GM18909 (cell line): ENCODE measurements around the gene BRIX1.
"Not testable (repeated sequence)": the region's sequence is repeated elsewhere in the genome, so short reads cannot be mapped to it uniquely, and the experiment has no call there.

Experiments used
- ATAC-seq: cut with Tn5 transposase; IDR thresholded peaks from one replicate; pipeline ENCODE4 v1.9.1; 2021; ENCODE audit warnings: mild to moderate bottlenecking; ENCODE audit not compliant: unreplicated experiment, poor library complexity

Gene BRIX1

GRCh38 chr5:34957857-34958690 lies 42.6 kb downstream of the BRIX1 start:
- ATAC-seq = peak; percentile 41

DNA sequence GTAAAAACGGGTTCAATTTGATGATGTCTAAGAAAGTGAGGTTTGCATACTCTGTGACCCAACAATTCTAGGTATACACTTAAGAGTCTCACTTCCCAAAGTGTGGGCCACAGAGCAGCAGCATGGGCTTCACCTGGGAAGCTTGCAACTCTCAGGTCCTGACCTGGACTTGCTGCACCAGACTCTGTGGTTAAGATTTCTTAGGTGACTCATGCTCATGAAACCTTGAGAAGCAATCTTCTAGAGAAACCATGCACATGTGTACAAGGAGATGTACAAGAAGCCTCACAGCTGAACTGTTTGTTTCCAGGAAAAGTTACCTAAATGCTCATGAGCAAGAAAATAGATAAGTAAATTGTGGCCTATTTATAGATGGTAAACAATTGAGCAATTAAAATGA lies 43.8 kb downstream of the BRIX1 start:
- ATAC-seq = peak; percentile 97

GRCh38 chr5:34967540-34967939 lies 52.0 kb downstream of the BRIX1 start:
- no peak for ATAC-seq

DNA sequence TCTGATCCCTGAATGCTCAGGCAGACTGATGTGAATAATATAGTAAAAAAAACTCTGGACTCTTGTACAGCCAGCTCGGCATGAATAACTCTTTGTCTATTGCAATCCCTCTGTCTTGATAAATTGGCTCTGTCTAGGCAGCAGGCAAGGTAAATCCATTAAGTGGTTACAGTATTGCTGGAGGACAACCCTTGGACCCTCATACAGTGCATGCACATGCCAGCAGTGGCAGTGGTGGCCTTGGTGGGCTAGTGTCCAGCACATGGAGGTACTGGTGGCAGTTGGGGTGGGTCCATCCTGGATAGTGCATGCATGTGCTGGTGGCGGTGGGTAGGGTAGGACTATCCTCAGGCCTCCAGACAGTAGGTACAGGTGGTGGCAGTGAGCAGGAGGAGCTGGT lies 52.7 kb downstream of the BRIX1 start:
- ATAC-seq = no peak

- ATAC-seq = no peak
Measured at GRCh38 chr5:34970552-34970951, 55.0 kb downstream of the BRIX1 start.

GRCh38 chr5:34971655-34972054 lies 56.1 kb downstream of the BRIX1 start:
- ATAC-seq = not testable (repeated sequence)
